HCEC 1CT (cell line): ENCODE results near the gene NET1.
"Not testable (repeated sequence)": the region's sequence is repeated elsewhere in the genome, so short reads cannot be mapped to it uniquely, and the experiment has no call there.

Experiments
- DNase-seq: peaks from one replicate; pipeline ENCODE4 v3.0.0-alpha.2; 2017

The NET1 gene

DNA sequence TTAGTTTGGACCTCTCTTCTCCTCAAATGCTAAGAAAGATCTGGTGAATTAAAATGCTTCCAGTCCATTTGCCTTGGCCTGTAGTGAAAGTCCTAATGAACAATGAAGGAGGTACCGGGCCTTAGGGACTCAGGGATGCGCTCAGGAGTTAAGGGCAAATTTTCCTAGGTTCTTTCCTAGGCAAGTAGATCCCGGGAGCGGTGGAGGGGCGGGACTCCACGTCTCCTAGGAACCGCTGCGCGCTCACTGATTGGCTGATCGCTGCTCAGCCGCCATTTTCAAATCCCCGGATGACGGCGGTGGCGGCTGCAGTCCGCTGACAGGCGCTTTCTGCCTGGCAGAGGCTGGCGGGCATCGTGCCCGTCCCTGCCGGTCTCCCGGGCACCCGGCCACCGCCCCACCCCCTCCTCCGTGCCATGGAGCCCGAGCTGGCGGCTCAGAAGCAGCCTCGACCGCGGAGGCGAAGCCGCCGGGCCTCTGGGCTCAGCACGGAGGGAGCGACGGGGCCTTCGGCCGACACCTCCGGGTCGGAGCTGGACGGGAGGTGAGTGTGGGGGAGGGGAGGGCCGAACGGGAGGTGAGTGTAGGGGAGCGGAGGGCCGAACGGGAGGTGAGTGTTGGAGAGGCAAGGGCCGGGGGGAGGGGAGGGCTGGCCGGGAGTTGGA is at the start of gene NET1:
Gene NET1, plus strand, starts transcription at position 281 of the 665 bp plus-strand sequence. Its CDS starts 136 bp downstream, at position 417.
- DNase-seq, result peak; percentile 90

DNA sequence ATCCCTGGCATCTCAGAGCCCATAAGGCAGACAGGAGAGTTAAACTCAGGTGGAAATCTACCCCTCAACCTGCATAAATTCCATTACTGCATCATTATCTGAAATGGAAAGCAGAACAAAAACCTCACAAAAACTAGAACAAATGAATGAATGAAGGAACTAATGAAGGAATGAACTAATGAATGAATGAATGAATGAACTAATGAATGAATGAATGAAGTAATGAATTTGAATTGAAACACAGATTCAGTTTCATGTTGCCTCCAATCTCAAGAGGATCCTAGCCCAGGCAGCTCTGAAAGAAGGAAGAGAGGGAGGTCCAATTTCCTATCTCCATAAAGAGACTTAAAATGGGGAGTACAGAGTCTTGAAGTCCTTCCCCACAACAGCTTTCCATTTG is 49.5 kb upstream of the NET1 start:
- no peak for DNase-seq

GRCh38 chr10:5364374-5364773 is 48.0 kb upstream of the NET1 start:
- no peak for DNase-seq

DNA sequence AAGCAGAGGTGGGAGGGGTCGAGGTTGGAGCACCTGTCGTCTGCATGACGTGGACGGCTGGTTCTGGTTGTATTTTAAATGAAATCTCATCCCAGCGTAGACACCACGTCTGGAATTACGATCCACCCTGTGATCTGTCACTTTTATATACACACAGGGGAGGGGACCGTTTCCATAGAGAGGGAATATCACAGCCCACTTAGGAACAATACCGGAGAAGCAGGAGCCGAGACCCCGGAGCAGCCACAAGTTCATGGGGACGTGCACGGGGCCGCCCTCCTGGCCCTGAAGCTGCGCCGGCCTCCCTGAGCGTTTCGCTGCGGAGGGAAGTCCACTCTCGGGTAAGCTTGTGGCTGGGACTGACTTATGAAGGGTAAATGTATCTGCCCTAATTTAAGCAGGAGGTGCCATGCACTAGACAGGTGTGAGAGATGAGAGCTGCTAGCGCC is 47.4 kb upstream of the NET1 start, which contains the start of gene UCN3:
Gene UCN3, plus strand, starts transcription at position 77 of the 449 bp plus-strand sequence. CDS start 8,755 bp downstream, outside the sequence.
- DNase-seq, result no peak

- no peak for DNase-seq
Measured at GRCh38 chr10:5365928-5366327, 46.4 kb upstream of the NET1 start.

GRCh38 chr10:5369362-5370158 is 42.8 kb upstream of the NET1 start:
- no peak for DNase-seq

DNA sequence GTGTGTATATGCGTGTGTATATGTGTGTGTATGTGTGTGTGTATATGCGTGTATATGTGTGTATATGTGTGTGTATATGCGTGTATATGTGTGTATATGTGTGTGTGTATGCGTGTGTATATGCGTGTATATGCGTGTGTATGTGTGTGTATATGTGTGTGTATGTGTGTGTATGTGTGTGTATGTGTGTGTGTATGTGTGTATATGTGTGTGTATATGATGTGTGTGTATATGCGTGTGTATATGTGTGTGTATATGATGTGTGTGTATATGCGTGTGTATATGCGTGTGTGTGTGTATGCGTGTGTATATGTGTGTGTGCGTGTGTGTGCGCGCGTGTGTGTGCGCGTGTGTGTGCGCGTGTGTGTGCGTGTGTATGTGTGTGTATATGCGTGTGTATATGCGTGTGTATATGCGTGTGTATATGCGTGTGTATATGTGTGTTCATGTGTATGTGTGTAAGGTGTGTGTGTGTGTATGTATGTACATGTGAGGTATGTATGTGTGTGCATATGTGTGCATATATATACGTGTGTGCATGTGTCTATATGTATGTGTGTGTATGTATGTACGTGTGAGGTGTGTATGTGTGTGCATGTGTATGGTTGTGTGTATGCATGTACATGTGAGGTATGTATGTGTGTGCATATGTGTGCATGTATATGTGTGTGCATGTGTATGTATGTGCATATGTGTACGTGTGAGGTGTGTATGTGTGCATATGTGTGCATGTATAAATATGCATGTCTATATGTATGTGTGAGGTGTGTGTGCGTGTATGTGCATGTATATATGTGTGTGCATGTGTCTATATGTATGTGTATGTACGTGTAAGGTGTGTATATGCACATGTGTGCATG is 41.6 kb upstream of the NET1 start:
- no peak for DNase-seq

DNA sequence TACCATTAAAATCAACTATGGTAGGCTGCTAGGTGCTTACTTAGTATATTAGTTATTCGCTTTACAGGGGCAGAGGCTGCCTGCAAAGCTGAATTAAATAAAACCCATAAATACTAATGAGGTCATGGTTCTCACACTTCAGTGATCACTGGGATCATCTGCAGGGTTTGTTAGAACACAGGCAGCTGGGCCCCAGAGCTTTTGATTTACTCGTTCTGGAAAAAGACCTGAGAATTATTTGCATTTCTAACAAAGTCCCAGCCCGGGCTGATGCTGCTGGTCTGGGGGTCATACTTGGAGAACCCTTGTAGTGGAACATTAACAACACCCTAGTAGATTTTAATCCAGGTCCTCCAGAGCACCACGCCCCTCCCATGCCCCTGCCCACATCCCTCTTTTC is 39.0 kb upstream of the NET1 start:
- DNase-seq, result no peak

DNA sequence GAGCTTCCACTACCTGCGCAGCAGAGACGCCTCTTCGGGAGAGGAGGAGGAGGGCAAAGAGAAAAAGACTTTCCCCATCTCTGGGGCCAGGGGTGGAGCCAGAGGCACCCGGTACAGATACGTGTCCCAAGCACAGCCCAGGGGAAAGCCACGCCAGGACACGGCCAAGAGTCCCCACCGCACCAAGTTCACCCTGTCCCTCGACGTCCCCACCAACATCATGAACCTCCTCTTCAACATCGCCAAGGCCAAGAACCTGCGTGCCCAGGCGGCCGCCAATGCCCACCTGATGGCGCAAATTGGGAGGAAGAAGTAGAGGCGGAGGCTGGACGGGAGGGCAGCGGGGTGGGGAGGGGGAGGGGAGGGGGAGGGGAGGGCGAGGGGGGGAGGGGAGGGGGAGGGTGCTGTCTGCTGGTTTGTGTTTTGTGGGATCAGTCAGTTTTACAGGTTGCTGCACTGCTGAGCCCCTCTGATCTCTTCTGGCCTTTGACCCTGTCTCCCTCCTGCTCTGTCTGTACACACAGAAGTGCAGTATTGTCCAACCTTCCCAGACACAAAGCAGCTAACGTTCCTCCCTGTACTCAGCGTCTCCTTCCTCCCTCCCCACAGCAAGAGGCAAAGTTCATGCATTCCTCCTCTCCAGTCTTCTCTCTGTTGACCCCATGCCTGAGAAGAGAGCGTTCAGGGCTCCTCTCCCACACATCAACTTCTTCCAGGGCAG is 38.3 kb upstream of the NET1 start:
- no peak for DNase-seq

DNA sequence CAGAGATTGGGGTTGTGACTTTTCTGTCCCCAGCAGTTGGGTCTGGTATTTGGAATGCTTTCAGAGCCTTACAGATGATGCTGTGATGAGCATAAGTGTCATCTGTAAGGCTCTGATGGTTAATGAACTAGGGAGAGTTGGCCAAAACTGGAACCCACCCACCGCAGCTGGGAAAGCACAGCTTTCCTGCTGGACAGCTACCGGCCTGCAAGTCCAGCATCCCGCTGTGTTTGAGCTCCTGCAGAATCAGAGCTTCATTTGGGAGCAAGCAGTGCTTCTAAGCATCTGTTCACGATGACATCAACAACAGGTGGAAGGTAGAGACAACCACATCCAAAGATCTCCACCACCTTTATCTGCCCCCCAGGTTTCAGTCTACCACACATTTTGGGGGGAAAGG is 35.9 kb upstream of the NET1 start:
- DNase-seq, result no peak

DNA sequence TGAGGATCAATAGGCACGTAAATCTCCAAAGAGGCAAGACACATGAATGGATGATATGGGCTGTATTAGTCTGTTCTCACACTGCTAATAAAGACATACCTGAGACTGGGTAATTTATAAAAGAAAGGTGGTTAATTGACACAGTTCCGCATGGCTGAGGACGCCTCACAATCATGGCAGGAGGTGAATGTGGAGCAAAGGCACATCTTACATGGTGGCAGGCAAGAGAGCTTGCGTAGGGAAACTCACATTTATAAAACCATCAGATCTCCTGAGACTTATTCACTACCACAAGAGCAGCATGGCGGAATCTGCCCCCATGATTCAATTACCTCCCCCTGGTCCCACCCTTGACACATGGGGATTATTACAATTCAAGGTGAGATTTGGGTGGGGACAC is 33.2 kb upstream of the NET1 start:
- DNase-seq, result not testable (repeated sequence)

GRCh38 chr10:5380395-5380794 is 32.0 kb upstream of the NET1 start:
- DNase-seq, result not testable (repeated sequence)

GRCh38 chr10:5381187-5381586 is 31.2 kb upstream of the NET1 start:
- no peak for DNase-seq

DNA sequence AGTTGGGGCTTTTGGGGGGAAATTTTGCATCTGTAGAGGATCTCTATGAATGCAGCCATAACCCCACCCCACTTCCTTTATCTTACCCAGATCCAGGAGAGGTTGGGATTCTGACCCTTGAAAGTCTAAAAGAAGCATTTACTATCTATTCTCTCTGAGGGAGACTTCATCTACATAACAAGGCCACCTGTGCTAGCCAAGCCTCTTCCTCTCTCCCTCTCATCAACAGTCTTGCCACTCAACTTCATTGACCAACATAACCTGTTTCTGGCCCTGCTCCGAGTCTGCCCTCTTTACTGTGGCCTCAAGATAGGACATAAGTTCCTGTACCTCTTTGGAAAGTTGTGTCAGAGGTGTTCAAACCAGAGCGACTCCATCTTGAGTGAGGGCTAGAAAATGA is 27.1 kb upstream of the NET1 start:
- DNase-seq, result no peak

- no peak for DNase-seq
Measured at GRCh38 chr10:5387169-5387568, 25.2 kb upstream of the NET1 start.

DNA sequence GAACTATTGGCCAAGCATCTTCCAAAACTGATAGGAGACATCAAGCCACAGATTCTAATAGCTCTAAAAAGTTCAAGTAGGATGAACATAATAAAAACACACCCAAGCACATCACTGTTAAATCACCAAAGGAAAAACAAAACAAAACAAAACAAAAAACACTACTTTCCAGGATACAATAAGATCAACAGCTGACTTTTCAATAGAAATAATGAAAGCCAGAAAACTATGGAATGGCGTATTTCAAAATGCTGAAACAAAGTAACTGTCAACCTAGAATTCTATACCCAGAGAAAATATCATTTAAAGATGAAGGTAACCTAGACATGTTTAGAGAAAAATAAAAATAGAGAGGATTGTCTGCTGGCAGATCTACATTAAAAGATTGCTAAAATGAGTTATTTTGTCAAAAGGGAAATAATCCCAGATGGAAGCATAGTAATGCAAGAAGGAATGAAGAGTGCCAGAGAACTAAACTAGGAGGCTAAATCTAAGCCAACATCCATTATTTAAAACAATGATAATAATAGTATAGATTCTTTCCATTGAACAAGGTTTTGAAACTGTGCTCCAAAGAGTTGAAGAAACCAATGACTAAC is 21.7 kb upstream of the NET1 start:
- no peak for DNase-seq

DNA sequence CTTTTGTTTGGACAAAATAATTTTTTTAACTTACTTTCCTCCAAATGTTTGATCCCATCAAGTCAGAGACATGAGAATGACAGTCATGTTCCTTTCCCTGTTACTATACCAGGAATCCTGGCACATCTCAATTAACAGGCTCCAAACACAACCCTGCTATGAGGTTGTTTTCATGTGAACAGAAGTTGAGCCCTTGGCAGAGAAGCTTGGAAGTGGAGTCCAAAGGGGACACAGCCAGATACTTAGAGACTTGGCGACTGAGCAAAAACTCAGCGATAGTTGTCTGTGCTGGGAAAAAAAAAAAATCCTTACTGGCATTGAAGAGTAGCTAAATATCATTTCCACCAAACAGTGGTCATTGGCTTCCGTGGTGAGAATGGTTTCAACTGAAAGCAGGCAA is 20.6 kb upstream of the NET1 start:
- DNase-seq, result no peak

GRCh38 chr10:5393529-5393928 is 18.8 kb upstream of the NET1 start:
- DNase-seq, result no peak

- DNase-seq, result no peak
Measured at GRCh38 chr10:5395168-5395567, 17.2 kb upstream of the NET1 start.

- no peak for DNase-seq
Measured at GRCh38 chr10:5396556-5397300, 15.6 kb upstream of the NET1 start.

DNA sequence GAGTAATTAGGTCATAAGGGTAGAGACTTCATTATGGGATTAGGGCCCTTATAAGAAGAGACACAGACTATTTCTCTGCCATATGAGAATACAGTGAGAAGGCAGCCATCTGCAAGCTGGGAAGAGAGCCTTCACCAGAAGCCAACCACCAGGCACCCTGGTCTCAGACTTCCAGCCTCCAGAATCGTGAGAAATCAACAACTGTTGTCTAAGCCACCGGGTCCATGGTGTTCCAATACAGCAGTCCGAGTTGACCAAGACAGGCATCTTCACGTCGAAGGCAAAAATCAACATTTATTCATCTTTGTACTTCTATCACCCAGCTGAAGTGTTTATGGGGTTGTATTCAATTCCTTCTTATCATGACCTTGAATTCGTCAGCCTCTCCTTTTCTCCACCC is 13.0 kb upstream of the NET1 start:
- no peak for DNase-seq
